HCT116 (cell line): ENCODE data around the gene ZNF74. TPM values are rescaled to one million over a fixed set of nuclear protein-coding genes. Genes with fewer than 3 reads are reported as not detected.

Source experiments
- ATAC-seq: fragments of 200-7000 bp; cut with Tn5 transposase; 2 replicates; pipeline ENCODE4 v1.9.1; 2020; ENCODE audit warnings: mild to moderate bottlenecking, moderate library complexity
- BruUV-seq: library from RNA; stranded (reverse); fragments of 400-500 nt; replicated peaks from 2 replicates; lab custom pipeline; 2021; lab: Mats Ljungman, UMichigan
- CTCF ChIA-PET: fragments of 300-600 bp; sonication (Branson Sonifier 250); formaldehyde crosslinking; loops from one replicate; lab custom pipeline; 2021; ENCODE audit warnings: antibody characterized with exemption; lab: Charles Lee
- POLR2A ChIA-PET: fragments of 300-600, 350-600 bp; sonication (Branson Sonifier 250); formaldehyde crosslinking; loops from one replicate; lab custom pipeline; 2021; ENCODE audit warnings: antibody characterized with exemption; lab: Charles Lee
- RAD21 ChIA-PET, 2 experiments: fragments of 300-600 bp; sonication (Branson Sonifier 250); formaldehyde crosslinking; loops; one replicate each; lab custom pipeline; 2023; ENCODE audit warnings: low total read pairs in 2 of 2; ENCODE audit not compliant: uncharacterized antibody in 2 of 2, unreplicated experiment in 2 of 2, low non-redundant PET in 1 of 2; lab: Charles Lee
- DNase-seq: peaks from one replicate; pipeline ENCODE4 v3.0.0-alpha.2; 2010; ENCODE audit warnings: low read depth, low spot score
- H2AFZ ChIP-seq: fragments of 200-600 bp; shearing (Covaris generic), sonication (generic); 2 replicates; pipeline ENCODE4 v1.6.1; 2017; ENCODE audit warnings: low read depth, mixed run types, mixed read lengths, antibody characterized with exemption, low read length; ENCODE audit not compliant: poor library complexity, severe bottlenecking
- H3K27ac ChIP-seq: 2 replicates; pipeline ENCODE4 v1.5.1; 2012; ENCODE audit warnings: low read depth, low read length
- H3K27me3 ChIP-seq: fragments of 200-600 bp; sonication (generic); 2 replicates; pipeline ENCODE4 v1.6.1; 2016; ENCODE audit warnings: mixed run types, low read length, mixed read lengths; ENCODE audit not compliant: insufficient read depth
- H3K36me3 ChIP-seq, 2 experiments: fragments of 200-500 bp in 1 of 2; fragments of 200-600 bp in 1 of 2; sonication (Bioruptor generic) in 1 of 2; sonication (generic) in 1 of 2; 2 replicates each; pipeline versions ENCODE4 v1.5.1 to v1.6.1; 2014 to 2016; ENCODE audit warnings: low read length in 2 of 2, inconsistent platforms in 1 of 2, mixed read lengths in 1 of 2, mixed run types in 1 of 2; ENCODE audit not compliant: insufficient read depth in 2 of 2, control insufficient read depth in 1 of 2
- H3K4me1 ChIP-seq, 2 experiments: fragments of 200-600 bp in 1 of 2; sonication (generic) in 1 of 2; 2 replicates each; pipeline versions ENCODE4 v1.5.1 to v1.6.1; 2012 to 2017; ENCODE audit warnings: low read length in 2 of 2, inconsistent platforms in 1 of 2, mild to moderate bottlenecking in 1 of 2, mixed read lengths in 1 of 2, mixed run types in 1 of 2, moderate library complexity in 1 of 2; ENCODE audit not compliant: insufficient read depth in 2 of 2, control insufficient read depth in 1 of 2
- H3K4me2 ChIP-seq: fragments of 200-600 bp; sonication (generic); 2 replicates; pipeline ENCODE4 v1.6.1; 2017; ENCODE audit warnings: mixed run types, low read length, mixed read lengths
- H3K4me3 ChIP-seq, 2 experiments: fragments of 200-600 bp in 1 of 2; sonication (generic) in 1 of 2; replicated peaks in 1 of 2; 2 replicates each; pipeline ENCODE4 v1.5.1; 2011 to 2016; ENCODE audit warnings: low read length in 2 of 2, control low read depth in 1 of 2, low read depth in 1 of 2, mild to moderate bottlenecking in 1 of 2, mixed read lengths in 1 of 2, mixed run types in 1 of 2
- H3K79me2 ChIP-seq: fragments of 200-600 bp; sonication (generic); 2 replicates; pipeline ENCODE4 v1.6.1; 2017; ENCODE audit warnings: mild to moderate bottlenecking, mixed run types, low read length, moderate library complexity, mixed read lengths; ENCODE audit not compliant: insufficient read depth
- H3K9ac ChIP-seq: fragments of 200-600 bp; sonication (generic); 2 replicates; pipeline ENCODE4 v1.6.1; 2016; ENCODE audit warnings: low read length, mixed read lengths
- H3K9me2 ChIP-seq: fragments of 200-600 bp; sonication (generic), shearing (Covaris generic); 2 replicates; pipeline ENCODE4 v1.6.1; 2017; ENCODE audit warnings: mixed run types, mild to moderate bottlenecking, moderate library complexity; ENCODE audit not compliant: insufficient read depth
- H3K9me3 ChIP-seq, 2 experiments: fragments of 200-500 bp in 1 of 2; fragments of 200-600 bp in 1 of 2; sonication (Bioruptor generic) in 1 of 2; sonication (generic) in 1 of 2; 2 replicates each; pipeline ENCODE4 v1.6.1; 2014 to 2017; ENCODE audit warnings: low read length in 2 of 2, mixed read lengths in 2 of 2, inconsistent platforms in 1 of 2, low read depth in 1 of 2, mild to moderate bottlenecking in 1 of 2, mixed run types in 1 of 2, moderate library complexity in 1 of 2; ENCODE audit not compliant: control insufficient read depth in 1 of 2, insufficient read depth in 1 of 2
- H4K20me1 ChIP-seq: fragments of 200-600 bp; sonication (generic), shearing (Covaris generic); 2 replicates; pipeline ENCODE4 v1.6.1; 2017; ENCODE audit warnings: mixed run types, mild to moderate bottlenecking, moderate library complexity; ENCODE audit not compliant: insufficient read depth
- ELF1 ChIP-seq: IDR thresholded peaks from 2 replicates; pipeline ENCODE4 v1.6.1; 2012; ENCODE audit warnings: low read depth, borderline replicate concordance
- EZH2 ChIP-seq: fragments of 200-600 bp; sonication (generic); IDR thresholded peaks from 2 replicates; pipeline ENCODE4 v1.6.1; 2017; ENCODE audit warnings: antibody characterized with exemption, mixed run types
- POLR2A ChIP-seq: IDR thresholded peaks from 2 replicates; pipeline ENCODE4 v1.7.0; 2011; ENCODE audit warnings: borderline replicate concordance; ENCODE audit not compliant: insufficient read depth, insufficient read length; ENCODE audit errors: extremely low read depth
- POLR2AphosphoS5 ChIP-seq: IDR thresholded peaks from 2 replicates; pipeline ENCODE4 v1.6.1; 2011; ENCODE audit warnings: mild to moderate bottlenecking, low read depth, low read length, moderate library complexity
- RAD21 ChIP-seq: IDR thresholded peaks from 2 replicates; pipeline ENCODE4 v1.6.1; 2012; ENCODE audit warnings: low read depth, mild to moderate bottlenecking
- SIN3A ChIP-seq: IDR thresholded peaks from 2 replicates; pipeline ENCODE4 v1.6.1; 2012; ENCODE audit warnings: low read depth
- SP1 ChIP-seq: IDR thresholded peaks from 2 replicates; pipeline ENCODE4 v1.6.1; 2012; ENCODE audit warnings: low read depth
- TCF7L2 ChIP-seq: IDR thresholded peaks from 2 replicates; pipeline ENCODE4 v1.7.0; 2011; ENCODE audit warnings: borderline replicate concordance, inconsistent platforms; ENCODE audit not compliant: insufficient read depth, insufficient read length; ENCODE audit errors: extremely low read depth
- YY1 ChIP-seq: IDR thresholded peaks from 2 replicates; pipeline ENCODE4 v1.6.1; 2011; ENCODE audit warnings: low read length, low read depth, moderate library complexity, mild to moderate bottlenecking; ENCODE audit not compliant: insufficient replicate concordance; ENCODE audit errors: extremely low read depth
- ZFX ChIP-seq: fragments of 450-650 bp; IDR thresholded peaks from 2 replicates; pipeline ENCODE4 v1.6.1; 2017
- intact Hi-C: fragments of 100-400 bp; cut with micrococcal nuclease; formaldehyde crosslinking; loops from 2 replicates; pipeline ENCODE4 v1.10.0; 2022
- total RNA-seq: library from RNA; stranded (reverse); gene quantifications from one replicate; pipeline ENCODE4 v1.2.1, GENCODE V29; 2021; ENCODE audit not compliant: unreplicated experiment
- TF ChIP-seq, protein P1 (sequence below): IDR thresholded peaks from 2 replicates; pipeline ENCODE4 v1.6.1; 2012; ENCODE audit warnings: low read depth
- TF ChIP-seq, protein P2 (sequence below), 3 experiments: fragments of 200-600 bp in 1 of 3; sonication (generic) in 1 of 3; IDR thresholded peaks in 2 of 3; conservative IDR thresholded peaks in 1 of 3; 2 replicates each; pipeline ENCODE4 v1.5.1; 2012 to 2017; ENCODE audit warnings: low read depth in 2 of 3, low read length in 2 of 3, antibody characterized with exemption in 1 of 3, borderline replicate concordance in 1 of 3, control low read depth in 1 of 3, mild to moderate bottlenecking in 1 of 3, mixed read lengths in 1 of 3, mixed run types in 1 of 3, moderate library complexity in 1 of 3; ENCODE audit not compliant: insufficient read depth in 1 of 3

The ZNF74 gene
- total RNA-seq, 1 experiment from 2014 or later = 15.4 TPM

DNA sequence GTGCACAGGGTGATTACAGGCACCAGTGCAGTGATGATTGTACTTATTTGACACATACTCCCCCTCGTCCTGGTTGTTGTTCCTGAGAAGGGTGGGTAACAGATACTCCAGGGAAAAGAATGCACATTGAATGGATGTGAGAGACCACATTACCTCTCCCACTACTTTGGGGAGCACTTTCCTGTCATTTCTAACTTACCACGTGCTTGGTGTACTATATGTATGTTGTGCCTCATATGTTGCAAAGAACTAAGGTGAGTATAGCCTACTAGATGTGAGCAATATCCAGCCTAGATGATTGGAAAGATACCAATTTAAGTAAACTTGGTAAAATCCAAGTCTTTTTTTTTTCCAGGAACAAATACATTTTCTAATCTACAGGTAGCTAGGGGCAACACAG lies 58.0 kb downstream of the ZNF74 start:
- BruUV-seq = no TSS peak
- no peak for ATAC-seq
- Histone ChIP-seq H3K27me3 (no peaks in the 10 kb centered on the region), H3K9me3 (no peaks in the 10 kb centered on the region), H2AFZ (no peak overlapping the region), H3K9ac (no peak overlapping the region), H3K4me3 (no peak overlapping the region), H3K4me1 (peaks cover 0 to 3% of the 10 kb centered on the region in 2 experiments; a peak in 1 of 4 replicates), H3K79me2 (no peaks in the 10 kb centered on the region), H4K20me1 (no peaks in the 10 kb centered on the region), H3K9me2 (no peaks in the 10 kb centered on the region), H3K36me3 (no peaks in the 10 kb centered on the region; a peak in 1 of 4 replicates), H3K4me2 (no peak overlapping the region), H3K27ac (no peak overlapping the region)
- intact Hi-C loops = no loop called here
- DNase-seq = no peak
- ChIA-PET POLR2A (no interaction called here), RAD21 (no interaction called here), CTCF (interaction anchor here (2.3 kb wide), 1 partner anchor 34 kb away, joined by 6 read pairs; no protein-coding TSS in a partner anchor)
- TF ChIP-seq ELF1 (no peak), ZFX (no peak), RAD21 (no peak), SP1 (no peak), SIN3A (no peak)

DNA sequence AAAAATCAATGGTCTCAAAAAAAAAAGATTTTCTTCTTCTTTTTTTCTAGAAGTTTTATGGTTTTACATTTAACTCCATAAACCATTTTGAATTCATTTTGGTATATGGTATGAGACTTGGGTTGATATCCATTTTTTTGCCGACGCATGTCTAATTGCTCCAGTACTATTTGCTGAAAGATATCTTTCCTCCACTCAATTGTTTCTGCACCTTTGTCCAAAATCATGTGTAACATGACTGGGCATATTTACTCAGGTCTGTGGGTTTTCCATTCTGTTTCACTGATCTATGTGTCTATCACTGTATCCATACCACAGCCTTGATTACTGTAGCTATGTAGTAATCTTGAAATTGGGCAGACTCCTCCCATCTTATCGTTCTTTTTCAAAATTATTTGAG lies 59.3 kb downstream of the ZNF74 start:
- no peaks in the 10 kb centered on the region for H3K9me3 ChIP-seq
- peaks cover 0 to 3% of the 10 kb centered on the region in 2 experiments; a peak in 1 of 4 replicates for H3K4me1 ChIP-seq
- H3K36me3 ChIP-seq = no peaks in the 10 kb centered on the region; a peak in 1 of 4 replicates
- H3K9ac ChIP-seq = no peak overlapping the region
- H2AFZ ChIP-seq = no peak overlapping the region
- no peak overlapping the region for H3K4me3 ChIP-seq
- ChIA-PET POLR2A (no interaction called here), RAD21 (no interaction called here), CTCF (interaction anchor here (2.3 kb wide), 1 partner anchor 35 kb away, joined by 6 read pairs; no protein-coding TSS in a partner anchor)
- DNase-seq (no peak), ATAC-seq (no peak)
- no peaks in the 10 kb centered on the region for H3K27me3 ChIP-seq
- intact Hi-C loops = no loop called here
- no peak overlapping the region for H3K4me2 ChIP-seq
- H3K27ac ChIP-seq = no peak overlapping the region
- no peaks in the 10 kb centered on the region for H3K9me2 ChIP-seq
- no peaks in the 10 kb centered on the region for H3K79me2 ChIP-seq
- H4K20me1 ChIP-seq = no peaks in the 10 kb centered on the region
- no TSS peak for BruUV-seq
- TF ChIP-seq TCF7L2 (no peak), SP1 (no peak), EZH2 (no peak), POLR2AphosphoS5 (no peak), POLR2A (no peak), YY1 (no peak), ZFX (no peak)
- TF ChIP-seq, protein P1, sequence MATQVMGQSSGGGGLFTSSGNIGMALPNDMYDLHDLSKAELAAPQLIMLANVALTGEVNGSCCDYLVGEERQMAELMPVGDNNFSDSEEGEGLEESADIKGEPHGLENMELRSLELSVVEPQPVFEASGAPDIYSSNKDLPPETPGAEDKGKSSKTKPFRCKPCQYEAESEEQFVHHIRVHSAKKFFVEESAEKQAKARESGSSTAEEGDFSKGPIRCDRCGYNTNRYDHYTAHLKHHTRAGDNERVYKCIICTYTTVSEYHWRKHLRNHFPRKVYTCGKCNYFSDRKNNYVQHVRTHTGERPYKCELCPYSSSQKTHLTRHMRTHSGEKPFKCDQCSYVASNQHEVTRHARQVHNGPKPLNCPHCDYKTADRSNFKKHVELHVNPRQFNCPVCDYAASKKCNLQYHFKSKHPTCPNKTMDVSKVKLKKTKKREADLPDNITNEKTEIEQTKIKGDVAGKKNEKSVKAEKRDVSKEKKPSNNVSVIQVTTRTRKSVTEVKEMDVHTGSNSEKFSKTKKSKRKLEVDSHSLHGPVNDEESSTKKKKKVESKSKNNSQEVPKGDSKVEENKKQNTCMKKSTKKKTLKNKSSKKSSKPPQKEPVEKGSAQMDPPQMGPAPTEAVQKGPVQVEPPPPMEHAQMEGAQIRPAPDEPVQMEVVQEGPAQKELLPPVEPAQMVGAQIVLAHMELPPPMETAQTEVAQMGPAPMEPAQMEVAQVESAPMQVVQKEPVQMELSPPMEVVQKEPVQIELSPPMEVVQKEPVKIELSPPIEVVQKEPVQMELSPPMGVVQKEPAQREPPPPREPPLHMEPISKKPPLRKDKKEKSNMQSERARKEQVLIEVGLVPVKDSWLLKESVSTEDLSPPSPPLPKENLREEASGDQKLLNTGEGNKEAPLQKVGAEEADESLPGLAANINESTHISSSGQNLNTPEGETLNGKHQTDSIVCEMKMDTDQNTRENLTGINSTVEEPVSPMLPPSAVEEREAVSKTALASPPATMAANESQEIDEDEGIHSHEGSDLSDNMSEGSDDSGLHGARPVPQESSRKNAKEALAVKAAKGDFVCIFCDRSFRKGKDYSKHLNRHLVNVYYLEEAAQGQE = no peak
- TF ChIP-seq, protein P2, sequence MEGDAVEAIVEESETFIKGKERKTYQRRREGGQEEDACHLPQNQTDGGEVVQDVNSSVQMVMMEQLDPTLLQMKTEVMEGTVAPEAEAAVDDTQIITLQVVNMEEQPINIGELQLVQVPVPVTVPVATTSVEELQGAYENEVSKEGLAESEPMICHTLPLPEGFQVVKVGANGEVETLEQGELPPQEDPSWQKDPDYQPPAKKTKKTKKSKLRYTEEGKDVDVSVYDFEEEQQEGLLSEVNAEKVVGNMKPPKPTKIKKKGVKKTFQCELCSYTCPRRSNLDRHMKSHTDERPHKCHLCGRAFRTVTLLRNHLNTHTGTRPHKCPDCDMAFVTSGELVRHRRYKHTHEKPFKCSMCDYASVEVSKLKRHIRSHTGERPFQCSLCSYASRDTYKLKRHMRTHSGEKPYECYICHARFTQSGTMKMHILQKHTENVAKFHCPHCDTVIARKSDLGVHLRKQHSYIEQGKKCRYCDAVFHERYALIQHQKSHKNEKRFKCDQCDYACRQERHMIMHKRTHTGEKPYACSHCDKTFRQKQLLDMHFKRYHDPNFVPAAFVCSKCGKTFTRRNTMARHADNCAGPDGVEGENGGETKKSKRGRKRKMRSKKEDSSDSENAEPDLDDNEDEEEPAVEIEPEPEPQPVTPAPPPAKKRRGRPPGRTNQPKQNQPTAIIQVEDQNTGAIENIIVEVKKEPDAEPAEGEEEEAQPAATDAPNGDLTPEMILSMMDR (IDR thresholded peaks at IDR 0.05 in 2 of 3, conservative IDR thresholded peaks at IDR 0.05 in 1 of 3; ENCODE audit: borderline replicate concordance in 1 of 3, insufficient read depth in 1 of 3, low read depth in 2 of 3, low read length in 2 of 3) = no peak
